22Rv1 (cell line): ENCODE results near the gene PER1.

Experiments used
- CTCF ChIP-seq: fragments of 450-650 bp; IDR thresholded peaks from 2 replicates; pipeline ENCODE4 v1.5.1; 2017; ENCODE audit warnings: mild to moderate bottlenecking
- ZFX ChIP-seq: fragments of 450-650 bp; IDR thresholded peaks from 2 replicates; pipeline ENCODE4 v1.6.1; 2017; ENCODE audit warnings: antibody characterized with exemption, borderline replicate concordance

DNA sequence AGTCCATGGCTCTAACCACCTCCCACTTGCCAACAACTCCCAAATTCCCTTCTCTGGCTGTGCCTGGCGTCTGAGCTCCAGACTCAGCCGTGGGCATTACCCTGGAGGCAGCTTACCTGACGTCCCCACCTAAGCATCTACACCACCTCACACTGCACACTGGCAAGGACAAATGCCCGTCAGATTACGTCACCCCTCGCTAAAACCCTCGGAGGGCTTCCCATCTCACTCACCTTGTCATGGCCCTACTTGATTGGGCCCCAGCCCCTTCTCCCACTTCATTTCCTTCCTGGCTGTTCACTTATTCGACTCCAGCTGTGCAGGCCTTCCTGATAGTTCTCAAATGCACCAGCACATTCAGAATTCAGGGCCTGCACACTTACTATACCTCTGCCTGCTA is 47.3 kb downstream of the PER1 start:
- TF ChIP-seq CTCF: no peak
- TF ChIP-seq ZFX: no peak
